GM19238 (cell line): ENCODE data around the gene PRDM5.

Source experiments
- DNase-seq: peaks from one replicate; pipeline ENCODE4 v3.0.0; 2011; ENCODE audit warnings: low spot score; ENCODE audit not compliant: insufficient read length

The PRDM5 gene

DNA sequence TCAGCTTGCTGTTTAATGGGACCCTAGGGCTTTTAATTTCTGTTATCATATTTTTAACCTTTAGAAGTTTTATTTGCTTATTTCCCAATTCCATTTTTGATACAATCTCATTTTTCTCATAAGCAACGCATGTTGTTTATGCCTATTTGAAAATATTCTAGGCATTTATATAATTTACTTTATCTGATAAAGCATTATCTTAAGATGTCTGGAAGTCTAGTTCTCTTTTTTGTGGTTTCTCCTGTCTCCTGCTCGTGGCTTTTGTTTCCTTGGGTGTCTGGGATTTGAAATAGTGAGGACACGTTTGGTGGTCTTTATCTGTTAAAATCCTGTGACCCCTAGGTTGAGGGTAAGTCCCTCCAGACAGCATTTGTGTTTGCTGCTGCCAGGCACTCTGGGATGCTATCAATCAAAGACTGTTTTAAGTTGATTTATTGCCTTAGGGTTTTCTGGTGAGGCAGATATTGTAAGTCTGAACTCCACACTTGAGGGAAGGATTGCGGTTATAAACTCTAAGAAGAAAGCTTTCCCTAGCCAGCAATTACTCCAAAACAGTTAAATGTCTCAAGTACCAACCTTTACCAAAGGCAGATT is 208.0 kb downstream of the PRDM5 start:
- no peak for DNase-seq

DNA sequence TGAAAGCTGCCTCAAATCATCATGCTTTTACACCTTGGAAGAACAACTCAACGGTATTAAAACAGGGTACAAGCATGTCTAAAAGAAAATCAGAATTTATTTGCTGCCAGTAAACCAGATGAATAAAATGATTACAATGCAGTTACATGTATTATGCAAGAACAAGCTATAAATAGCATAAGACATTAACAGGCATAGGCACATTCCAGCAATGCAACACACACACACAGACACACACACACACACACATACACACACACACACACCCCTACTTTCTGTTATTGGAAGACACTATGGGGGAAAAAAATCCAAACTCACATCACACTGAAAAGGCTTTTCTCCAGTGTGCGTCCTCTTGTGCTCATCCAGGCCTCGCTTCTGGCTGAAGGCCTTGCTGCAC is 212.5 kb downstream of the PRDM5 start:
- no peak for DNase-seq

- no peak for DNase-seq
These were observed 218.0 kb downstream of the PRDM5 start for GRCh38 chr4:120704538-120704937.

DNA sequence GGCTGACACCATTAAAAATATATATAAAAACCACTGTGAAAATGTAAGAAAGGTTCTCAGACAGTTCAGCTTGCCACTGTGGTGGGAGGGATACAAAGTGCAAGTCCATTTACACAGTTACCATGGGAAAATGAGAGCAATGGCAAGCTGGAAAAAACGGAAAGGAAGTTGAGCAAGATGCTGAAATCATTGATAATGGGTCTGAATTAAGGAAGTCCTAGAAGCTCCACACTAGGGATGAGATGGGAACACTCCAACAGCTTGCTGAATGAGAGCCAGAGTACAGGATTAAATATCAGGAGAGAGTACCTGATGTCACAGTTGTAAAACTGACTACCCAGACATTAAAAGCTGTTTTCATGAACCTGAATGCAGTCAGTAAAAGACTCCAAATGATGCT is 218.6 kb downstream of the PRDM5 start:
- no peak for DNase-seq

GRCh38 chr4:120699354-120699753 is 223.2 kb downstream of the PRDM5 start:
- DNase-seq = no peak

GRCh38 chr4:120694973-120695372 is 227.6 kb downstream of the PRDM5 start:
- no peak for DNase-seq

DNA sequence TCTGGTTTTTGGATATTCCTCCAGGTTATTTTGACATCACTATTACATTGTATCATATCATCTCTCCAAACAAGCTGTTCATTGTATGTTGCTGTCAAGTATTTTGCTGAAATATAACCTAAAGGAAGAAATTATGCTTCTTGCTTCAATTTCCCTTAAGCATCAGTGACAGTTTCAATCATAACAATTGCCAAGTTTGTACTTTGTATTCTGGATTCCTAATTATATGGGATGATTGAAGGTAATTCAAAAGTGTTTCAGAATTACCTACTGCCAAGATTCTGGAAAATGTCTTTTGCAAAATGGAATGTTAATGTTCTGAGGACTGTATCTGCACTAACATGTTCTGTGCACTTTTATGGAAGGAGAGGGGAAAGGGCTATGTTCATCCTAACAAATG is 228.7 kb downstream of the PRDM5 start:
- no peak for DNase-seq

DNA sequence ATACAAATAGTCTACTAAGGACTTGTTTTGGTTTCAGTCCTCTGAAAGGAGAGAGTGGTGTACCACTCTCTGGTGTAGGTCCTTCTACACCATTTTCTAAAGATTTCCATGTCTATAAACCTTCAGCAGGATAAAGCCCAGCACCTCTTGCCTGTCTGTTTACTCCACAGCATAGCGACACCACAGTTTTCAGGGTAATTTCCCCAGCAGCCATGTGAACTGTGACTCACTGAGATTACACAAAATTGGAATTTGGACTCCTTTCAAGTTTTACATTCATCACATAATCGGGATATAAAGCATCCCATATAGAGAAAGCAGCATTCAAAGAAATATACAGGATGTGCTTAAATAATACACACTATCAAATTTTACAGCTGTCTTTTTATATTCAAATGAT is 229.6 kb downstream of the PRDM5 start:
- DNase-seq = no peak

DNA sequence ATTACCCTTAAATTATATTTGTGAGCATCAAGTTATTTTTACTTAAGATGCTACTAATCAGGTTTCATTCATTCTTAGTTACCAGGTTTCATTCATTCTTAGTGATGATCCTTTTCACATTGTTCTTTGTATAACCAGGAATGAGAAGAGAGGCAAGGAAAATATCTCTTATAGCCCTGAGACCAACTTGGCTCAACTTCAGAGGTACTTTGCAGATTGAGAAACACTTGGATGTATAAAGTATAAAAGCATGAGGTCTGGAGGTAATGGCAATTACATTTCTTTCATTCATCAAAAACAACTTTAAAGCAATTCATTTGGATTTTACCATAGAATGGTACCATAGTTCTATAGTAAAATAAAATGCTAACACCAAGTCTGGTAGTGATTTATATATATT is 231.0 kb downstream of the PRDM5 start:
- no peak for DNase-seq

DNA sequence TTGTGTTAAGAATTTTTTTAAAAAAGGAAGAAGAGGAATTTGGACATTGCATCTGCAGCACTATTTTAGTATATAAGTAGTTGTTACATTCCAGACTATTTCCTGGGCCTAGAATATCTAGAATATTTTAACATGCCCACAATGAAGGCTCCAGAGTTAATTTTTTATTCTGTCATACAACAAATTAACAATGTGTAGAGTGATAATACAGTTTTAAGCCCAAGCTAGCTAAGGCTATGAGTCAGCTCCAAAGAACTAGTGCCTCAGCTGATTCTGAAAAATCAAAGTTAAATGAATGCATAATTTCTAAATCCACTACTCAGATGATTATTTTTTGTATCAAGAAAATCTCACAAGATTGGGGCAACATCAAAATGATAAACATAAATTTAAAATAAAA is 231.4 kb downstream of the PRDM5 start:
- DNase-seq = no peak

DNA sequence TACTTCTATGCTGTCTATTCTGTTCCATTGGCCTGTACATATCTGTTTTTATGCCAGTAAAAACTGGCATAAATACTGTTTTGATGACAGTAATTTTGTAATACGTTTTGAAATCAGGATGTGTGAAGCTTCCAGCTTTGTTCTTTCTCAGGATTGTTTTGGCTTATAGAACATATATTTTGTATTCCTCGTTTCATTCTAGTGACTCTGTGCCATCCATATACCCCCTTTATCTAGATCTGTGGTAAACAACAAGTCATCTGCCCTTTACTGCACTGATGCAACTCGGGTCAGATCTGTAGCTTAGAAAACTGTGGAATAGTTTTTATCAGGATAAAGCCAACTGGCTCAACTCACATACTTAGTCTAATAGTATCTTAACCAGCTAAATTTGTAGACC is 233.7 kb downstream of the PRDM5 start:
- DNase-seq = no peak

DNA sequence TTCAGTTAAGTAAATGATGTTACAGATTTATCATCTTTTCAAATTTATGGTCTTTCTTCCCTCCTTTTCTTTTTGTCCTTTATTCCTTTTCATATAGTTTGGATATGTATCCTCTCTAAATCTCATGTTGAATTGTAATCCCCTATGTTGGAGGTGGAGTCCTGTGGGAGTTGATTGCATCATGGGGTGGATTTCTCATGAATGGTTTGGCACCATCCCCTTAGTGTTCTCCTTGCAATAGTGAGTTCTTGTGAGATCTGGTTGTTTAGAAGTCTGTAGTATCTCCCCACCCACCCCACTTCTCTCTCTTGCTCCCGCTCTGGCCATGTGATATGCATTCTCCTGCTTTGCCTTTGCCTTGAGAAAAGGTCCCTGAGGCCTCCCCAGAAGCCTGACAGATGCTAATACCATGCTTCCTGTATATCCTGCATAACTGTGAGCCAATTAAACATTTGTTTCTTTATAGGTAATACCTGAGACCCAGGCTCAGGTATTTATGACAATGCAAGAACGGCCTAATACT is 236.7 kb downstream of the PRDM5 start:
- no peak for DNase-seq

GRCh38 chr4:120683897-120684540 is 238.5 kb downstream of the PRDM5 start:
- DNase-seq = no peak

- no peak for DNase-seq
These were observed 239.5 kb downstream of the PRDM5 start for GRCh38 chr4:120682981-120683380.

GRCh38 chr4:120680647-120681228 is 241.8 kb downstream of the PRDM5 start:
- DNase-seq = no peak

GRCh38 chr4:120673696-120674095 is 248.8 kb downstream of the PRDM5 start:
- no peak for DNase-seq

DNA sequence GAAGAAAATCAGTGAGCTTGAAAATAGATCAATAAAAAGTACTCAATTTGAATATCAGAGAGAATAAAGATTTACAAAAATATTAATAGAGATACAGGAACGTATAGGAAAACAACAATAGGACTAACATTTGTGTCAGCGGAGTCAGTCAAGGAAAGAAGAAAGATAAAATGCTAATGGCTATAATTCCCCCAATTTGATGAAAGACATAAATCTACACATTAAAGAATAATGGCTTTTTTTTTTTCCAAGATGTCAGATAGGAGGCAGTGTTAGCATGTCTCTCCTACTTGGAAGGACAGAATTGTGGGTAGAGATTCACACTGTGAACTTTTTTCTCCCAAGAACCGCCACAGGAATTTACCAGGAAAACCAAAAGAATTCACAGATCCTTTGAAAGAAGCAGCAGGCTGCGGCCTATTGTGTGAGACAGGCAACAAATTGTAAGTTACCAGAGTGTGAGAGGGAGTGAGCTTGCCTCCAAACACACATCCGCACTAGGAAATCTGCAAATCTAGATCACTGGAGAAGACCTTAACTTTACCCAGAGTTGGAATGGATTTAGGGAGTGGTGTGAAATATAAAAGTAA is 249.9 kb downstream of the PRDM5 start:
- no peak for DNase-seq

DNA sequence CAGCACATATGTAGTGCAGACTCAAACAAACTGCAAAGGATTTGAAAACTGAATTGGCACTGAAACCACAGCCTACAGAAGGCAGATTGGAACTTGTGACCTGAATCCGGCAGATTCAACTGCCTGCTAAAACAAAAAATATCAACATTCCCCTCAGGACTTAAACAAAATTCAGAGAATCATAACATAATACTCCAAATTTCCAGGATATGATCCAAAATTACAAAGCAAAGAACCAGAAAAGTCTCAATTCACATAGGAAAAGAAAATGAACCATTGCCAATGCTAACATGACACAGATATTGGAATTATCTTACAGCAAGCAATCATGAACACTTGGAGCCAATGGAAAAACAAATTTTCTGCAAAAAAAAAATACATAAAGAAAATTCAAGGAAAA is 250.4 kb downstream of the PRDM5 start:
- DNase-seq = no peak

DNA sequence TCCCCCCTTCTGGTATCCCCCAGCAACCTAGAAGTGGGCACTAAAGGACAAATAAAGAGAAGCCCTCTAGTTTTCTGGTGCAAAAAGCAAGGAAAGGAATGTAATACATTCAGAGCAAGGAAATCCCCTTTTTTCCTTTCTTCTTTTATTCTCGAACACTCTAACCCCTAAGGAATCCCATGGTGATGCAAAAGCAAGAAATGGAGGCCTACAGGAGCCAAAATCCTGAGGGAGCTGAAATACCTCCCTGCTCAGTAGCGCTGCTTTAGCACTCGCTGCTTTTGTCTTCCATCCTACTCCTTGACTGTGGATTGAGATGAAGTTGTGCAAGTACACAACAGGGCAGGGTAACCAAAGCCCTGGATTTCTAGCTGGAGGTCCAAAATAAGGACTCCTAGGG is 251.0 kb downstream of the PRDM5 start:
- no peak for DNase-seq

- no peak for DNase-seq
These were observed 255.4 kb downstream of the PRDM5 start for GRCh38 chr4:120667102-120667501.

GRCh38 chr4:120664851-120665250 is 257.7 kb downstream of the PRDM5 start:
- DNase-seq = no peak

- DNase-seq = no peak
These were observed 262.8 kb downstream of the PRDM5 start for GRCh38 chr4:120659616-120660170.
